Muscle of arm (tissue), 14 donors: ENCODE data around the gene FAM136A. TPM values are rescaled to one million over a fixed set of nuclear protein-coding genes. Genes with fewer than 3 reads are reported as not detected.

Experiments used
- DNase-seq: peaks from one replicate; pipeline ENCODE4 v3.0.0-alpha.2; 2013
- long read RNA-seq, 11 donors: transcript quantifications; one replicate each; lab custom pipeline, GENCODE V29; 2026
- polyA plus RNA-seq, 12 donors: library from polyadenylated mRNA; unstranded; fragments of 120-200 nt; gene quantifications; one replicate each; pipeline ENCODE4 v1.2.1, GENCODE V29; 2013; ENCODE audit not compliant: insufficient read length in 12 of 12

Gene FAM136A
- 10 to 100 TPM in 11 of 12 donors, not detected in 1; 35.9 to 50.3 (median 41.4) TPM for polyA plus RNA-seq
- long read RNA-seq, donor 1, transcript FAM136A-201 (3 exons, 1,810 nt) = major isoform, 33 of 37 reads
- long read RNA-seq, donor 1, partial matches to known transcripts = 0 of 37 reads
- long read RNA-seq, donor 1, other reads (novel, unspliced or antisense) = 0 of 37 reads
- long read RNA-seq, donor 2, transcript FAM136A-201 (3 exons, 1,810 nt) = major isoform, 36 of 38 reads
- long read RNA-seq, donor 2, partial matches to known transcripts = 0 of 38 reads
- long read RNA-seq, donor 2, other reads (novel, unspliced or antisense) = 0 of 38 reads
- long read RNA-seq, donor 3, transcript FAM136A-201 (3 exons, 1,810 nt) = major isoform, 13 of 13 reads
- long read RNA-seq, donor 3, partial matches to known transcripts = 0 of 13 reads
- long read RNA-seq, donor 3, other reads (novel, unspliced or antisense) = 0 of 13 reads
- long read RNA-seq, donor 4, transcript FAM136A-201 (3 exons, 1,810 nt) = major isoform, 10 of 11 reads
- long read RNA-seq, donor 4, partial matches to known transcripts = 0 of 11 reads
- long read RNA-seq, donor 4, other reads (novel, unspliced or antisense) = 0 of 11 reads
- long read RNA-seq, donor 5, transcript FAM136A-201 (3 exons, 1,810 nt) = major isoform, 39 of 43 reads
- long read RNA-seq, donor 5, partial matches to known transcripts = 0 of 43 reads
- long read RNA-seq, donor 5, other reads (novel, unspliced or antisense) = 0 of 43 reads
- long read RNA-seq, donor 6, transcript FAM136A-201 (3 exons, 1,810 nt) = major isoform, 15 of 16 reads
- long read RNA-seq, donor 6, partial matches to known transcripts = 0 of 16 reads
- long read RNA-seq, donor 6, other reads (novel, unspliced or antisense) = 0 of 16 reads
- long read RNA-seq, donor 7, transcript FAM136A-201 (3 exons, 1,810 nt) = major isoform, 10 of 10 reads
- long read RNA-seq, donor 7, partial matches to known transcripts = 0 of 10 reads
- long read RNA-seq, donor 7, other reads (novel, unspliced or antisense) = 0 of 10 reads
- long read RNA-seq, donor 8, transcript FAM136A-201 (3 exons, 1,810 nt) = major isoform, 37 of 39 reads
- long read RNA-seq, donor 8, partial matches to known transcripts = 0 of 39 reads
- long read RNA-seq, donor 8, other reads (novel, unspliced or antisense) = 0 of 39 reads
- long read RNA-seq, donor 9, transcript FAM136A-201 (3 exons, 1,810 nt) = major isoform, 17 of 18 reads
- long read RNA-seq, donor 9, partial matches to known transcripts = 0 of 18 reads
- long read RNA-seq, donor 9, other reads (novel, unspliced or antisense) = 0 of 18 reads
- long read RNA-seq, donor 10, transcript FAM136A-201 (3 exons, 1,810 nt) = major isoform, 24 of 25 reads
- long read RNA-seq, donor 10, partial matches to known transcripts = 0 of 25 reads
- long read RNA-seq, donor 10, other reads (novel, unspliced or antisense) = 0 of 25 reads
- long read RNA-seq, donor 11, transcript FAM136A-201 (3 exons, 1,810 nt) = major isoform, 30 of 30 reads
- long read RNA-seq, donor 11, partial matches to known transcripts = 0 of 30 reads
- long read RNA-seq, donor 11, other reads (novel, unspliced or antisense) = 0 of 30 reads

DNA sequence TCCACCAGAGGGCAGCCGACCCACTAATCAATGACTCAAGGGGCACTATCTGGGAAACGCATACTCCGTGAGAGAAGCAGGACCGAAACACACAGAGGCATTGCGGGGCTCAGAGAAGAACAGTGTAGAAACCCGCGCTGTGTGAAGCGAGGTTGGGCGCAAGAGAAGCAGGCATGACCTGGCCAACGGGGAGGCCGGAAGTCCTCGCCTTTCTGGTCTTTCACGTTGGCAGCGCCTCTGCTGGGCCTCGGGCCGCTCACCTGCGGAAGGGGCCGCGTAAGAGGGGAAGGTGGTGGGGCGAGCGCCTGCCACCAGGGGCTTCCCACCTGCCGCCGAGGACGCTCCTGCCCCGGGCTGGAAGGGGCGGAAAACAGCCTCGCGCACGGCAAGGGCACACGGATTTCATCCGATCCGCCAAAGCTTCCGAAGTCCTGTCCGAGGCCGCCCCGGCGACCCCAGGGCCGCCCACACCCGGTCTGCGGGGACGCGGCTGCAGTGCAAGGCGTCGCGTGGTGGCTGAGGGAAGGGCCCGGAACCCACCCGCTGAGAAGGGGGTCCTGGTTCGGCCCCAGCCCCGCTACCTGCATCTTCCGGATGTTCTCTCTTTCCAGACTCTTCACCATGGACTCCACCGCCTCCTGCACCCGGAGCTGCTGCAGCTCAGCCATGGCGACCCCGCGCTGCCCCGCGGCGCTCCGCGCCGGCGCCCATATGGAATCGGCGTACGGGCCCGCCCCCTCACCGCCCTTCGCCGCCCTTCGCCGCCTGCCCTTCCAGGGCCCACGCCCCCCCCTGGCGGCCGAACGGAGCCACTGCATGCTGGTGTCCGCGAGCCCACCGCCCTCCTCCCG is at the start of gene FAM136A:
Gene FAM136A (minus strand): TSS at position 724 of the 851 bp plus-strand sequence. CDS start 56 bp downstream, at position 668.
- peak; percentile 85 for DNase-seq

- DNase-seq = no peak
Observed at GRCh38 chr2:70349921-70350685, 48.2 kb upstream of the FAM136A start.

GRCh38 chr2:70347831-70348230 is 46.0 kb upstream of the FAM136A start:
- no peak for DNase-seq

- no peak for DNase-seq
Observed at GRCh38 chr2:70344195-70344594, 42.3 kb upstream of the FAM136A start.

DNA sequence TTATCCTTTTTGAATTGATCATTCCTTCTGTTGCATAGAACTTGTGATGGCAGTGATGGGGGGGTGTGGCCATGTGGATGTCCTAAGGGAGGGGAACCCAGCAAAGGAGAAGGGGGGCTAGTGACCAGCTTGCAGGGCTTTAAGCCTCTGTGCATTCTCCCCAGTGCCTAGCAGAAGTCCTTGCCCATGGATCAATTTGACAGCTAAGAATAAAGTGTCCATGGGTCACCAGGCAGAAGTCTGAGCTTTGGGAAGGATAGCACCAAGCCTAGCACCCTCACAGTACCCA is 39.6 kb upstream of the FAM136A start:
- no peak for DNase-seq

DNA sequence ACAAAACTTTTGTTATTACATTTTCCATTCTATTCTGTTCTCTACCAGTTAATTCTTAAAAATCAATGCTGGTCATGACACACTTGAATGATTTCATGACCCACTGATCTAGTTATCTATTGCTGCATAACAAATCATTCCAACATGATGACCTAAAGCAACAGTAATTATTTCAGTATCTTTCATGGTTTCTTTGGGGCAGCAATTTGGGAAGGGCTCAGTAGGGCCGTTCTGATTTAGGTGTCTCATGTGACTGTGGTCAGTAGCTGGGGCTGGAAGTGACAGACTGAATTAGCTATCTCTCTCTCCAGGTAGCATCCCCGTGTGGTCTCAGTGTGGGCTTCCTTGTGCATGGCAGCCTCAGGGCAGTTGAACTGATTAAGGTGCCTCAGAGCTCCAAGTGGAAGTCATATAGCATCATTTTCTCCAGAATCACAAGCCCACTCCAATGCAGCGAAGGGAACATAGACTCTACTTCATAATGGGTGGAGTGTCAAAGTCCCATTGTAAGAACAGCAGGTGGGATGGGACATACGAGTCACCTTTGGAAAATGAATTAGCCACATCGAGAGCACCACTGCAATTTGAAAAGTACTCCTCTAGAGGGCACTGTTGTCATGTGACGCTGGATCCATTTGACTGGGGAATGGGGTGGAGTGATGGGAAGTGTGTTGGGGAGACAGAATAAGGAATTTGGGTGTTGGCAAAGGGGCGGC is 39.1 kb upstream of the FAM136A start:
- DNase-seq = peak; percentile 13

DNA sequence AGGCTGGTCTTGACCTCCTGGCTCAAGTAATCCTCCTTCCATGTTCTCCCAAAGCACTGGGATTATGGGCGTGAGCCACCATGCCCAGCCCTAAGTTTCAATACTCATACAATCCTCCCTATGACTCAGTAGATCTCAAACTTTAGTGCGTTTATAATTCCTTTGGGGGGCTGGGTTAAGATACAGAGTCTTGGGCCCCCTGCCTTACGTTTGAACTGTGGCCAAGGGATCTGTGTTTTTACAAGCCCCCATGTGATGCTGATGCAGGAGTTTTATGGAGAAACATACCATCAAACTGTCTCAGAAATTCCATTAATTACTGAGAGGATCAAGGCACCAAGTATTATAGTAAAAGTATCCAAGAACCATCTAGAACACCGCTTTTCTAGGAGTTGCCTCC is 38.2 kb upstream of the FAM136A start:
- DNase-seq = no peak

GRCh38 chr2:70336552-70336951 is 34.7 kb upstream of the FAM136A start:
- no peak for DNase-seq

DNA sequence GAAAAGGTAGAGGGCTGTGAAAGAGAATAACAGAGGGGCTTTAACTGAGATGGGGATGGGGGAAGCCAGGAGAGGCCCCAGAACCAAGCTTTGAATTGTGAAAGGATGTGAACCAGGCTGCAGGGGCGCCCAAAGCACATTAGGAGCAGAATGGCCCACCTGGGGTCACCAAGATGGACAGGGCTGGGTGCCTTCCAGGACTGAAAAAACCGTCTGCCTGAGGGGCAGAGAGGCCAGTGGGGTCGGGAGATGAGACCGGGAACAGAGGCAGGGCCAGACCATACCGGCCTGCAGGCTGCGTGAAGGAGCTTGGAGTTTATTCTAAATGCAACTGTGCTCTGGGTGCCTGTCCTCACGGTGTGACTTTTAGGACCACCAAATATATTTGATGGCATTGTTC is 29.1 kb upstream of the FAM136A start:
- no peak for DNase-seq

- DNase-seq = no peak
Observed at GRCh38 chr2:70330476-70330875, 28.6 kb upstream of the FAM136A start.

DNA sequence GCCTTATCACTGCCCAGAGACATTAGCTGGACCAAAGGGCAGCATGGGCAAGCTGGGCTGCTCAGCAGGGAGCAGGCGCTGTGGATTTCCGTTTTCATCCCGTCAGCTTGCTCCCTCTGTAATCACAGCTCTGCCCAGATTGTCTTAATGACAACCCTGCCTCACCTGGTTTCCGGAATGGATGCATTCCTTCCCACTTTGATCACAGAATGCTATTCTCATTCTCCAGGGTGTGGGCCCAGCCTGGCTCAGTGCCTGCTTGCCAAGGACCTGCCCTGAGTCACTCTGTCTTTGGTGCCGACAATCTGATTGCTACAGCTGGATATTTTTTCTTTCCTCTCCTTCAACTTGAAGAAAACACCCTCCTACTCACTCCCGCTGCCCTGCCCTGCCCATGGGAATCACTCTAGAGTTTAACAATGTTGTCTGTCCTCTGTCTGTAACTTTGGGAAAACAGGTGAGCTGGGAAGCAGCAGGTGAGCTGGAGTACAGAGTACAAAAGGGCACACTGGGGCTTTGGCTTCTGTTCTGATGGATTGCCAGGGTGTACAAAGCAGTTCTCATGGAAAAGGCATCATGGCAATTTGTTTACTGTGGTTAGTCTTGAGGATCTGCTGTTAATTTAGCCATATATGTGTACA is 27.2 kb upstream of the FAM136A start:
- no peak for DNase-seq

DNA sequence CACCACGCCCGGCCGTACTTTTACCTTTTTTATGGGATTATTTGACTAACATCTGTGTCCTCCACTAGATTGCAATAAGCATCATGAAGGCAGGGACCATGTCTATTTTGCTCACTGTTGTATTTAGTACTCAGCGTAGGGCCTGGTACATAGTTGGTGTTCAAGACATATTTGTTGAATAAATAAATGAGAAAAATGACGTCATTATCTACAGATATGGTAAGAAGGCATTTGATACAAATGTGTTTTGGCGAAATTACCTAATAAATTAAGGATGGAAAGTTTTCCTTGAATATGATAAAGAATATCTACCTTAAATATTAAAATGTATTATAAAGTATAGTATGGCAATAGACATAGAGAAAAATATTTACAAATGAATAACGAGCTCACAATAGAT is 24.0 kb upstream of the FAM136A start:
- no peak for DNase-seq

DNA sequence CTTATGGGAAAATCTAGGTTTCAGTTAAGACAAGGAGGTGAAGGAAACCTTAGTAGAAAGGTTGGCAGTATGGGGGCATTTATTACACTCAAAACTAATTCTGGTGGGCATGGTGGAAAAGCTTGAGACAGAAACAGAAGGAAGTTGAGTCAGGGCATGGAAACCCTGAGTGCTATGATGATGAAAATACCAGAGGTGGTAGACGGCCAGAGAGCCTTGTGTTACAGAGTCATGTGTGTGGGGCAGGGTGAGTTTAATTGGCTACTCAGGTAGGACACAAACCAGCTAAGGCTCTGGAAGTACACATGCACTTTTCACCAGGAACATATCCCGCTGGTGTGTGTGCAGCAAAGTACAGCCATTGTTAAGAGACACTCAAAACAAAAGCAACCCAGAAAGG is 20.7 kb upstream of the FAM136A start:
- no peak for DNase-seq

GRCh38 chr2:70321370-70321769 is 19.5 kb upstream of the FAM136A start:
- no peak for DNase-seq

DNA sequence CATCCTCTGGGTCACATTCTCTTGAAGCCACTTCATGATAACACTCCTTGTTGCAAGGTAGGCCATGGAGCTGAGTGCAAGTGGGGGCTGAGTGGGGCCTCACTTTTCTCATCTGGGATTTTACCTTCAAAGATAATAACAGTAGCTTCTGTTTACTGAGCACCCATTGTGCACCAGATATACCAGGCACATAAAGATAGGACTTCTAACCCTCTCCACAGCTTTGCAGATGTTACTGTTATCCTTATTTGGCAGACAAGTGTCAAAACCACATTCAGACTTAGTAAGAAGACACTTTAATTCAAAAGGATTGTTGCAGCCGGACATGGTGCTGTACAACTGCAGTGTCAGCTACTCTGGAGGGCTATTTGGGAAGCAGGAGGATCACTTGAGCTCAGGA is 12.8 kb upstream of the FAM136A start:
- no peak for DNase-seq

GRCh38 chr2:70312560-70312959 is 10.7 kb upstream of the FAM136A start:
- DNase-seq = no peak

DNA sequence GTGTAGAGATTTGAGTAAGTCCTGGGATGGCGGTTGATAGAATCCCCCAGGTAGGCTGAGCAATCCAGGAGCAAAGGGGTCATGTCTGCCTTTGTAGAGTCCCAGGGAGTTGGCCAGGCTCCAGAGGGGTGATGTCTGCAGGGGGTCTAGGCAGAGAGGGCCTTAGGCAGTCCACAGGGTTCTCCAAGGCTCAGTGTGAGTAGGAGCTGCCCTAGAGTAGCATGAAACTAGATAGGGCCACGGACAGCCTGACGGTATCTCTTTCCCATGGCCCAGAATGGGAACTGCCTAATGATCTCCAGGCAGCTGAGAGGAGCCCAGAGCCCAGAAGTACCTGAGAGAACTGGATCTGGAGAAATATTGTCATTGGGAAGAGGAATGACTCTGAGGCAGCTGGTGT is 9.0 kb upstream of the FAM136A start:
- DNase-seq = no peak

DNA sequence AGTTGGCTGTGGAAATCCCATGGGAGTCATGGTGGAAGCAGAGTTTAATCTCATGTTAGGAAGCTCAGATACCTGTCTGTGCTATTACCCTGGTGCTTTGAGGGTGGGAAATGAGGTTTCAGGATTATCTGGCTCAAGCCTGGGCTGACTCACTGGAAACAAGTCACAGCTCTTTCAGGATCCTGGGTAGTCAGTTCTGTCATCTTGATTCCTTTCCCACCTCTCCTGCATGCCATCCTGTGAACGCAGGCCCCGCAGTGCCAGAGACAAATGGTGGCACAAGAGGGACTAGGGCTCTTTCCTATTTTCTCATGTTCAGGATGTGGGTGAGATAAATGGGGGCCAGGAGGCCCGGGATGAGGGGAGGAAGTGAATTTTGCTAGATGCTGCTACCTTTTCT is 3.7 kb upstream of the FAM136A start:
- DNase-seq = no peak

- DNase-seq = no peak
Observed at GRCh38 chr2:70304498-70304897, 2.6 kb upstream of the FAM136A start.
